ENCODE data around the gene NCF4. TPM values are rescaled to one million over a fixed set of nuclear protein-coding genes. Genes with fewer than 3 reads are reported as not detected.
A peak's percentile ranks its signal among the peaks of the same experiment; 100 is the strongest.

The NCF4 gene
- total RNA-seq, 1 experiment from 2014 or later = not detected

DNA sequence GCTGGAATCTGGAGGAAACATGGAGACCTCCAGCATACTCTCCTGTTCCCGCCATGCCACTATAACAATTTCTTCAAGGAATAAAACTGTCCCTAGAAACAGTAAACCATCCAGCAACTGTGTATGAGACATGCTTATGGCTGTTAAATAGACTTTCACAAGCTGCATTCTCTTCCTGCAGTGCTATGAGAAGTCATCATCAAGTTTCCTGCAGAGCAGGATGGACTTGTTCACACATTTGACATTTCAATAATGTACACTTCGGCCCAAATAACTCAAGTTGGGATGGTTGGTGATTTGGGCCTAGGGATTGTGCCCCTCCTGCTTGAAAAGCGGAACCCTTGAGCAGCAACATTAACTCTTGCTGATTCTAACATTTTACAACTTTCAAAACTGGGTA, 32.5 kb downstream of the NCF4 start:
- Mint-ChIP-seq H3K27me3 (ENCODE audit: low read depth) (peaks cover 77% of the 10 kb centered on the region), H3K36me3 (ENCODE audit: insufficient read depth in 1 of 3, low read depth in 3 of 3) (peaks cover 0 to 12% (median 2%) of the 10 kb centered on the region in 3 experiments; a peak in 5 of 7 replicates), H3K27ac (no peak overlapping the region), H3K4me3 (no peak overlapping the region), H3K9me3 (peaks cover 18 to 21% of the 10 kb centered on the region in 2 experiments), H3K4me1 (peaks cover 0 to 3% of the 10 kb centered on the region in 2 experiments; a peak in 1 of 4 replicates)
- H3K4me1 ChIP-seq (ENCODE audit: insufficient read depth, low read length) = no peaks in the 10 kb centered on the region
- H2BK120ac ChIP-seq (ENCODE audit: low read depth, low read length, poor library complexity, severe bottlenecking) = no peak overlapping the region
- H3T11ph ChIP-seq (ENCODE audit: low read length) = no peak overlapping the region
- H4K91ac ChIP-seq (ENCODE audit: insufficient read length, low read depth, low read length) = no peak overlapping the region
- TF ChIP-seq, protein P1, sequence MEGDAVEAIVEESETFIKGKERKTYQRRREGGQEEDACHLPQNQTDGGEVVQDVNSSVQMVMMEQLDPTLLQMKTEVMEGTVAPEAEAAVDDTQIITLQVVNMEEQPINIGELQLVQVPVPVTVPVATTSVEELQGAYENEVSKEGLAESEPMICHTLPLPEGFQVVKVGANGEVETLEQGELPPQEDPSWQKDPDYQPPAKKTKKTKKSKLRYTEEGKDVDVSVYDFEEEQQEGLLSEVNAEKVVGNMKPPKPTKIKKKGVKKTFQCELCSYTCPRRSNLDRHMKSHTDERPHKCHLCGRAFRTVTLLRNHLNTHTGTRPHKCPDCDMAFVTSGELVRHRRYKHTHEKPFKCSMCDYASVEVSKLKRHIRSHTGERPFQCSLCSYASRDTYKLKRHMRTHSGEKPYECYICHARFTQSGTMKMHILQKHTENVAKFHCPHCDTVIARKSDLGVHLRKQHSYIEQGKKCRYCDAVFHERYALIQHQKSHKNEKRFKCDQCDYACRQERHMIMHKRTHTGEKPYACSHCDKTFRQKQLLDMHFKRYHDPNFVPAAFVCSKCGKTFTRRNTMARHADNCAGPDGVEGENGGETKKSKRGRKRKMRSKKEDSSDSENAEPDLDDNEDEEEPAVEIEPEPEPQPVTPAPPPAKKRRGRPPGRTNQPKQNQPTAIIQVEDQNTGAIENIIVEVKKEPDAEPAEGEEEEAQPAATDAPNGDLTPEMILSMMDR (conservative IDR thresholded peaks at IDR 0.05) = no peak
- H3K79me2 ChIP-seq (ENCODE audit: insufficient read depth, low read length) = no peaks in the 10 kb centered on the region
- H2BK12ac ChIP-seq (ENCODE audit: insufficient read length, low read depth, low read length) = peak overlapping the region; percentile 36
- no peak overlapping the region for H2BK20ac ChIP-seq (ENCODE audit: low read depth, low read length, poor library complexity, severe bottlenecking)
- H3K27ac ChIP-seq (ENCODE audit: insufficient read length, low read depth, low read length) = no peak overlapping the region
- no peak overlapping the region for H3K23ac ChIP-seq (ENCODE audit: insufficient read length, low read depth, low read length)
- H4K8ac ChIP-seq (replicated peaks; ENCODE audit: insufficient read length, low read depth, low read length) = no peak overlapping the region
- no peak overlapping the region for H2AFZ ChIP-seq (ENCODE audit: low read length)
- H3K18ac ChIP-seq (ENCODE audit: insufficient read length, low read depth, low read length) = no peak overlapping the region
- no peaks in the 10 kb centered on the region for H3K79me1 ChIP-seq (ENCODE audit: insufficient read depth, low read depth, low read length, poor library complexity, severe bottlenecking)
- H3K23me2 ChIP-seq (ENCODE audit: insufficient read length, low read depth, low read length, poor library complexity, severe bottlenecking) = no peaks in the 10 kb centered on the region
- H3K4ac ChIP-seq (ENCODE audit: low read depth, low read length) = no peak overlapping the region
- no peak overlapping the region for H2BK15ac ChIP-seq (ENCODE audit: low read depth, low read length)
- H3K27me3 ChIP-seq (ENCODE audit: insufficient read depth, low read length) = no peaks in the 10 kb centered on the region
- H3K4me2 ChIP-seq (ENCODE audit: insufficient read depth, insufficient read length, low read length) = no peak overlapping the region
- DNase-seq = no peak
- H3K56ac ChIP-seq (ENCODE audit: insufficient read length, low read depth, low read length) = no peak overlapping the region
- WGBS (ENCODE audit: extremely low coverage, insufficient read length, low lambda C conversion rate) = no CpG with 5 or more reads among the region's 3 CpGs
- no peaks in the 10 kb centered on the region for H4K20me1 ChIP-seq (ENCODE audit: control insufficient read depth, insufficient read depth, insufficient read length)
- H3K14ac ChIP-seq (ENCODE audit: insufficient read depth, low read length) = no peak overlapping the region
- no peak overlapping the region for H2AK5ac ChIP-seq (ENCODE audit: insufficient read length, low read length)
- H3K9ac ChIP-seq (ENCODE audit: extremely low read depth, insufficient read length, low read length) = no peak overlapping the region
- no peaks in the 10 kb centered on the region for H3K9me3 ChIP-seq (ENCODE audit: control insufficient read depth, low read depth, low read length)
- H2BK5ac ChIP-seq (ENCODE audit: insufficient read length, low read length) = no peak overlapping the region
- H4K5ac ChIP-seq (ENCODE audit: insufficient read length, low read depth, low read length) = no peak overlapping the region
